IPS-NIHi7 (cell line): Measurements from ENCODE around the gene LRRC3B.
"Not testable (repeated sequence)": the region's sequence is repeated elsewhere in the genome, so short reads cannot be mapped to it uniquely, and the experiment has no call there.

Experiments used
- DNase-seq: peaks from one replicate; pipeline ENCODE4 v3.0.0; 2012; ENCODE audit warnings: mixed read lengths; ENCODE audit errors: extremely low spot score

Gene LRRC3B, protein sequence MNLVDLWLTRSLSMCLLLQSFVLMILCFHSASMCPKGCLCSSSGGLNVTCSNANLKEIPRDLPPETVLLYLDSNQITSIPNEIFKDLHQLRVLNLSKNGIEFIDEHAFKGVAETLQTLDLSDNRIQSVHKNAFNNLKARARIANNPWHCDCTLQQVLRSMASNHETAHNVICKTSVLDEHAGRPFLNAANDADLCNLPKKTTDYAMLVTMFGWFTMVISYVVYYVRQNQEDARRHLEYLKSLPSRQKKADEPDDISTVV

DNA sequence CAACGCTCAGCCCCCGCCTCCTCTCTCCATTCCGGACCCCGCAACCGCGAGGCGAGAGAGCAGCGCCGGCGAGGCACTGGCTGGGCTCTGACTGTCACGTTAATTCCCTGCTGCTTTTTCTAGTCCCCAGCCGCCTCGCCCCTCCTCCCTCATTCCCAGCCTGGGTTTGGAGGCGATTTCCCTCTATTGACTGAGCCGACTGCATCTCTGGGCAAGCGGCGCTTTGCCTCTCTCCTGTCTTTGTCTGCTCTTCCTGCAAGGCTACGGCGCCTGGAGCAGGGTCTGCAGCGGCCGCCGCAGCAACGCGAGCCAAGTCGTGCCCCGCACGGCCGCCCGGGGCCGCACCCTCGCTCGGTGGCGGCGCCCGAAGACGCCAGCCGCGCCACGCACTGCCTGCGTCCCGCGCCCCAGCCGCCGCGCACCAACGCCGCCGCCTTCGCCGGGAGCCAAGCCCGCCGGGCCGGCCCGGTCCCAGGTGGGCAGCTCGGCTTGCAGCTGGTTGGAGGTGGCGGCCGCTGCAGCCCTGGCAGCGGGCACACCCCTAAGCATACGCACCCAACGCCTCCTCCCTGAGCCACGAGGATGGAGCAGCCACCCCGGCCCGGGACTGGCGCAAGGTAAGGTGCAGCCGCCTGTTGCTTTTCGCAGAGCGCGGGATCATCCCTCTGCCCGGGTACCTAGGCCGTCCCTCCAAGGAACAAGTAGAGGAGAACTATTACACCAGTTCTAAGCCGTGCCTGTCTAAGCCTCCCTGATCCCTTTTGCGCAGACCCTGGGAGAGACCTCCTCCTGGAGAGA, at the start of gene LRRC3B:
LRRC3B (plus strand) TSS at position 152 of the 798 bp plus-strand sequence. CDS start 86,901 bp downstream, outside the sequence.
- peak; percentile 67 for DNase-seq

DNA sequence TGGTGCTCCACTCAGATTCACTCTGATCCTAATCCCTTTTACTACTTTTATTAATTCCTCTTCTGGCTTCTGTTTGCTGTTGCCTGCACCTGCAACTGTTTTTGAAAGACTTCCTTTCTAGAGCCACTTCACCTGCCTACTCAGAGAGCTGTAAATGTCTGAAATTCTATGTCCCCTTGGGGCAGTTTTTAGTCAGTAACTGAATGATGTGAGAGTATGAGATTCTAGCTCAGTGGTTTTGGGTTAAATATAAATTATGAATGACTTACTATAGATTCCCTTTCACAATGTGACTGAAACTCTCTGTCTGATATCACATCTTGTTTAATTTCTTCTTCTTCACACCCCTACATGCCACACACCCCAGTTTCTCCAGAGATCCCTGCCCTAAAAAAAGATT, 47.8 kb upstream of the LRRC3B start:
- DNase-seq = no peak

DNA sequence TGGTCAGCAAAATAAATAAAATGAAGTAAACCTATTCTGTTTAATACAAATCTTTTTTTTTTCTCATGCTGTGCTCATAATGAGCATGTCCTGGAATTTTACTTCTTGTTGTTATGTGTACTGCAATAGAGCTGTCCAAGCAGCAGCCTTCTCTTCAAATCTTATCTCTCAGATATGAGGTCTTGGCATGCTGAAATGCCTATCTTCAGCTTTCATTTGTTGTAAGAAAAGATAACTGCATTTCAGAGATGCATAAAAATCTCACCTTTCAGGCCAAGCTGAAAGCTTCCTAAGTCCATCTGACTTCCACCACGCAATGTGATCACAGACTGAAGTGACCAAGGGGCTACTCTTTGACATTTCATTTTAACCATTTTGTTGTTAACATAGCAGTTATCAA, 43.5 kb upstream of the LRRC3B start:
- DNase-seq = no peak

DNA sequence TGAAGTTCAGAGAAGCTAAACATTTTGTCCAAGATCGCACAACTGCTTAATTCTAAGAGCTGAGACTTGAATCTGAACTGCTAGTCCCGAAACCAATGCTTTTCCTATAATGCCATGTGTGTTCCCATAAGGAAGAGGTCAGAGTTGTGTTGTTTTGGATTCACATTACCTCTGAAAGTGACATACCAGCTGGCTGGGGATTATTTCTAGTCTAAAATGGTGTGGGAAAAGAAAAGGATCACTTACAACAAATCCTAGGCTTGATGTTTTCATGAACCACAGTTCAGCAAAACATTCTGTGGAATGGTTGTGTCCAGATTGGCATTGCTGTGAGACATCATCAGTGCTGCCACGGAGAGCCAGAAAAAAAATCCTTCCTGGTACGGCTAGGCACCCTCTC, 35.0 kb upstream of the LRRC3B start:
- no peak for DNase-seq

DNA sequence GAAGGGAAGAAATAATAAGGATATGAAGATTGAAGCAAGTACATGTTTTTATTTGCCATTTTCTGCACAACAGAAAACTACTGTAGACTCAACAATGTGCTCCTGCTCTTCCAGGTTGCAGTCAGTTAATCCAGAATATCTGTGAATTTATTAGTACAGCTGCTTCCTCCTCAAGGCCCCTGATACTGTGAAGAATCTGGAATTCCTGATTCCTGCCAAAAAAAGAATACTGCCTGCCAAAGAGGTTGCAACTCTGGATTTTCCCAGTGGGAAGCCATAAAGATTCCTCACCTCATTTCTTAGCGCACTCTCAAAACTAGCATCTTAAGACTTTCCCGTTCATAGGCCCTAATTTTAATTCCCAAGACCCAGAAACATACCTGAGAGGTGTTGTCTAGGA, 33.6 kb upstream of the LRRC3B start:
- no peak for DNase-seq

DNA sequence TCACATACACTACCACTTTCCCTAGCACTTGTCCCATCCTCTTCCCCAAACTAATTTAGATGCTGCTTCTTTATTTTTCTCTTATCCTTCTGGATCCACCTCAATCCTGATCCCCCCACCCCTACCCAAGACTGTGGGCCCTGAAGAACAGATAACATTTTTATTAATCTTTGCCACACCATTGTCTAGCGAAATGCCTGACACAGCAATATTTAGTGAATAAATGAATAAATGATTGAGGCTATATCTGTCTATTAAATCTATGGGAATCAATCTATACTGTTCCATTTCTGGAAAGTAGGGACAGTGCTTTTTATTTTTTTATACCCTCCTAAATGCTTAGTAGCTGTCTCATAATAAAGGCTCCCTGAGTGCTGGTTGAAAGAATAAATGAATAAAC, 32.9 kb upstream of the LRRC3B start:
- no peak for DNase-seq

DNA sequence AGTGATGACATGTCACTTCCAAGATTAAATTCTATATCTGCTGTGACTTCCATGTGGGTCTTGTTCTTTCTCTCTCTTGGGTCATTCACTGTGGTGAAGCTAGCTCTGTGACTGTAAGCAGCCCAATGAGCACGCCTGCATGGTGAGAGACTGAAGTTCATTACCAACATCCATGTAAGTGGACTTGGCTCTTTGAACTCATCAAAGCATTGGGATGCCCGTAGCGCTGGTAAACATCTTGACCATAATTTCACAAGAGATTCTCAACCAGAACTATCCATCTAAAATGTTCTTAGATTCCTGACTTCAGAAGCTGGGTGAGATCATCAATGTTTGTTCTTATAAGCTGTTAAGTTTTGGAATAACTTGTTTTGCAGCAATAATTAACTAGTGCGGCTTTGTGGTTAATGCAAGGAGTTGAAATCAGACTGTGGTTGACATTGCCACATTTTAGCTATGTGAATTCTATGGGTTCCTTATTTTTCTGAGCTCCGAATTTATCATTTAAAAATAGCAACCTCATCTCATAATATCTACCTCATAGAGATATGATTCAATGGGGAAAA, 31.6 kb upstream of the LRRC3B start:
- no peak for DNase-seq

DNA sequence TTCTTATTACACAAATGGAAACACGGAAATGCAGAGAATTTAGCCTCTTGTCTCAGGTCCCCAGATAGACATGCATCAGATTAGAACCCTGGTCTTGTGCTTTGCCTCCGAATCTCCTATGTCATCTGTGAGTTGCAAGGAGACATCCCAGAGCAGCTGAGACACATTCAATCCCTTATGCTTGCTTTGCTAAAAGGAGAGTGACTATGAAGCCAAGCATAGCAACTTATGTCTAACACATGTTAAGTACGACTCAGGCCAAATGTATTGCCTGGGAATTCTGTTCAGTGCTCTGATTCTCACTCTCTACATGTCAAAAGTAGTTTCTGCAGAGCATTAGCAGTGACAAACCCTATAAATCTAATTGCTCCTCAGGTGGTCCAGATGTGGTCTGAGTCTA, 30.6 kb upstream of the LRRC3B start:
- DNase-seq = no peak

DNA sequence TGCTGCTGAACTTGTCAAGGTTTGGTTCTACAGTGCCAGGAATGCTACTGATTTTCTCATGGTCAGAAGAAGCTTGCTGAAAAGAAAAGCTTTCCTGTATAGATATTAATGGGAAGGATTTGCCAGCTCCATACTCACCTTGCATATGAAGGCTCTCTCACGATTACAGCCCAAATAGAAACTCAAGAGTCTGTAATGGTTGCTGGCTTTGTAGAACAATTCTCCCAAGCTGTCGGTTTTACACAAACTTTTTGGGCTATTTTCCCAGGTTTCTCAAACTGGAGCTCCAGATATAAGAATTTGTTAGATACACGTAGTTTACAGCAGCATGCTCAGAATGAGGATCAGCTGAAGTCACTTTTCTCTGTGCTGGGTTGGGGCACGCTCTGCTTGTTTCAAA, 30.1 kb upstream of the LRRC3B start:
- no peak for DNase-seq

DNA sequence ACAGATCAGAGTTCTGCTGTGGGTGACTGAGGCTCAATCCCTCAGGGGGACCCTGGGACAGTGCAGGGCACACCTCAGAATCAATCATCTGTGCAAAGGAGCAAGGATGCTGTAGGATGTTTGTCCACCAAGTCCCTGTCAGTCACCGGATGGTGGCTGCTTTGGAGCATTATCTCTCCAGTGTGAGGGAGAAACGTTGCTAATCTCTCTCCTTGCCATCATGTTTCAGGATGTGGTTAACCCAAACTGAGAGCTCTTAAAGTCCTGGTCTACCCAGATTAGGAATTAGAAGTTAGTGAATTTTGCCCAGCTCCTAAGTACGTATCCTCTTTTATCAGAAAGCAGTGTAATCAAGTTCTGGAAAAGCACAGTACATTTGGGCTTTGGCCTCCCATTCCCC, 26.2 kb upstream of the LRRC3B start:
- DNase-seq = no peak

DNA sequence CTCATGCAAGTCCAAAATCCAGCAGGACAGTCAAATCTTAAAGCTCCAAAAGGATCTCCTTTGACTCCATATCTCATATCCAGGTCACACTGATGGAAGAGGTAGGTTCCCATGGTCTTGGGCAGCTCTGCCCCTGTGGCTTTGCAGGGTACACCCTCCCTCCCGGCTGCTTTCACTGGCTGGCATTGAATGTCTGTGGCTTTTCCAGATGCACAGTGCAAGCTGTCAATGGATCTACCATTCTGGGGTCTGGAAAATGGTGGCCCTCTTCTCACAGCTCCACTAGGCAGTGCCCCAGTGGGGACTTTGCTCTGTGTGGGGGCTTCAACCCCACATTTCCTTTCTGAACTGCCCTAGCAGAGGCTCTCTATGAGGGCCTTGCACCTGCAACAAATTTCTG, 19.3 kb upstream of the LRRC3B start:
- DNase-seq = not testable (repeated sequence)

DNA sequence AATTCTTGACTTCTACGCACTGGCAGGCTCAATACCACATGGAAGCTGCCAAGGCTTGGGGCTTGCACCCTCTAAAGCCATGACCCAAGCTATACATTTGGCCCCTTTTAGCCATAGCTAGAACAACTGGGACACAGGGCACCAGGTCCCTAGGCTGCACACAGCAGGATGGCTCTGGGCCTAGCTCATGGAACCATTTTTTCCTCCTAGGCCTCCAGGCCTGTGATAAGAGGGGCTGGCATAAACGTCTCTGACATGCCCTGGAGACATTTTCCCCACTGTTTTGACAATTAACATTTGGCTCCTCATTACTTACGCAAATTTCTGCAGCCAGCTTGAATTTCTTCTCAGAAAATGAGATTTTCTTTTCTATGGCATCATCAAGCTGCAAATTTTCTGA, 18.8 kb upstream of the LRRC3B start:
- DNase-seq = not testable (repeated sequence)

DNA sequence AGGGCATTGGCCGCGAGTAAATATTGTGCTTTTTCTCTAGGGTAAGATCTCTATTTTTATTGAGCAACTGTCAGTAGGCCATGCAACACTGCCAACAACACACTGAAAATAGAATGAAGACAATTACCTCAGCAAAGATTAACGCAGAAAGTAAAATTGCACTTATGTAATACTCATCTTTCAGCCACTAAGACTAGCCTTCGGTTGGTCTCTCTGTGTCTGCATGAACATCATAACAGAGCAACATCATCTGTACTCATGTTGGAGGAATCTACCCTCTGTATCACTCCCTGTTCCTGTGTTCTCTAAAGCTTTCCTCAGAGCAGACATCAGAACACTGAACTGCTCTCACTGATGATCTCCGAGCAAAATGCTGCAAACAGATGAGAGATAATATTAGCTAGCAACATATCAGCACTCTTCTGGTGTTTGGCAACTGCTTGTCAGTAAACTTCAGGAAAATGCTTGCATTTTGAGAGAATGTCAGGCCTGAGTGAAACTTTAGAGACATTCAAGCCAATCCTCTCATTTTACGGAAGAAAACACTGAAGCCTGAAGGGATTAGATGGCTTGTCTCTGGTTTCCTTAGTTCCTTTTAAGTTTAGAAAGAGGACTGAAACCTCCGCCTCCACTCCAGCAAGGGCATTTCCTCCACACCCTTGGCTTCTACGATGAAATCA, 8.4 kb upstream of the LRRC3B start:
- no peak for DNase-seq

DNA sequence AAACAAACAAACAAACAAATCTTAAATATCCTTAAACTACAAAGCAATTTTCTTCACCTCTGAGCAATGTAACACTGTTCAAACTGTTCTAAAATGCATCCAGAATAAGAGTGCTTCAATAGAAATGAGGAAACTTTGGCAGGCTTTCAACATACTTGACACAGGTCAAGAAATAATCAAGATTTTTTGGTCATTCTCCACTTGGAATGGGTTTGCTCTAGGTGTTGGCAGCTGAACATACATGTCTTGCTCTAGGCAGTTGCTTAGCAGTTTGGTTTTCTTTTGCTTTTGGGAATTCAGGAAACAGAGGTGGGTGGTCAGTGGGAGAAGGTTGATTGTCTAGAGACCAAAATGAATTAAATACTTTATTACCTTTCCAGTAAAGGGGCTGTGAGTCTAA, 1.4 kb upstream of the LRRC3B start:
- DNase-seq = no peak

DNA sequence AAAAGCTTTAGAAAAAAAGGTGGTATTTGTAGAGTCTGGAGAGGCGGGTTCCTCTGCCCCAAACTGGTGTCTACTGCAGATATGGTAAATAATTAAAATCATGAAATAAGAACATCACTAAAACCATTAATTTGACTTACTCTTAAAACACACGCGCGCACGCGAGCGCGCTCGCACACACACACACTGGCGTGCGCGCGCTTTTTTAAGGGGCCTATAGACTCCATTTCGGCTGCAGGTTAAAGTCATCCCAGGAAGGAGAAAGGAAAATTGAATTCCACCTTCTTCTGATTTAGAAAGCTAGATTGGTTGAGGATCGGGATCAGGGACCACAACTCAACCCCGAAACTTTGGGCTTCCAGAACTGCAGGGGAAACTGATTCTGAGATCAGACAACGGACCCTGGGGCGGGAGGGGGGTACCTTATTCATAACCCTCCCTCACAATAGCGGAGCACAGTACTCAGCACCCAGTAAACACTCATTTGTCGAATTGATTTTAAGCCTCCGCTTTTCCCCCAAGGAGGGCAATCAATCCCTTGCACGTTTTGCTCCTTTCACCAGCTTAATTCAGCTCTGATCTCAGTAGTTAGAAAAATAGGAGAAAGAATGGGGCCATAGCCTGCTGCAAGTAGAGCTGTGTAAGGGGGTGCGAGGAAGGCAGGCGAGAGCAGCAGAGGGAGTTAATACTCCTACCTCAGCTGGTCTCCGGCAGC, 509 bp upstream of the LRRC3B start:
- no peak for DNase-seq

DNA sequence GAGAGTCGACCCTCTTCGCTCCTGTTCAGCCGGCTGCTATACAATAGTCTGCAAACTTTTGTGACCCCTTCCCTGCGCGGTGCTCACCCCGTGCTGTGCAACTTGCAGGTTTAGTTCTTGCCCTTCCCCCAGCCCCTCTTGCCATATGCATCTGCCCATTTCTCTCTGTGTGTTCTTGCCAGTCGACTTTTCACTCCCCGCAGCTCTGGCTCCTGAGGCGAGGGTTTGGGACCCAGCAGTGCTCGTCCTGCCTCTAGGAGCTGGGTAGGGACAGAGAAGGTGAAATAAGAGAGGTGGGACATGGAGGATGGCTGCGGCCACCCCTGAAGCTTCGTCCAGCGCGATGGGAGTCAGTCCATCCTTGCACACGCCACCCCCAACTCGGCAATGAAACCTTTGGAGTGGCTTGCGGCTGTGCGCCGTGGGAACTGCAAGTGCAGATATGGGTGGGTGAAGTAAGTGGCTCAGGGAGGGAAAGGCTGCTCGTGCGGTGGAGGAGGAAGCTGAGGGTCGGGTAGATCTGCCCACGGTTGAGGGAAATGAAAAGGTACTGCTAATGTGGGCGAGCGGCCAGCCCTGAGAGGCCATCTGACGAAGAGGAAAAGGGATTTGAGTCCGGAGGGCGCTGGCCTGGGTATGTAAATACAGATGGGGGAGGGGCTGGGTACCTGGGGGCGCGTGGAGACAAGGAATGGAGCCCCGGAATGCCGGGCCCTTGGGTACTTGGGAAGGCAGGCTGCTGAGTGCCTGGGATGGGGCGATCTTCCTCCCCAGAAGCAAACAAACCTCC, 1.0 kb downstream of the LRRC3B start:
- DNase-seq = peak; percentile 20

DNA sequence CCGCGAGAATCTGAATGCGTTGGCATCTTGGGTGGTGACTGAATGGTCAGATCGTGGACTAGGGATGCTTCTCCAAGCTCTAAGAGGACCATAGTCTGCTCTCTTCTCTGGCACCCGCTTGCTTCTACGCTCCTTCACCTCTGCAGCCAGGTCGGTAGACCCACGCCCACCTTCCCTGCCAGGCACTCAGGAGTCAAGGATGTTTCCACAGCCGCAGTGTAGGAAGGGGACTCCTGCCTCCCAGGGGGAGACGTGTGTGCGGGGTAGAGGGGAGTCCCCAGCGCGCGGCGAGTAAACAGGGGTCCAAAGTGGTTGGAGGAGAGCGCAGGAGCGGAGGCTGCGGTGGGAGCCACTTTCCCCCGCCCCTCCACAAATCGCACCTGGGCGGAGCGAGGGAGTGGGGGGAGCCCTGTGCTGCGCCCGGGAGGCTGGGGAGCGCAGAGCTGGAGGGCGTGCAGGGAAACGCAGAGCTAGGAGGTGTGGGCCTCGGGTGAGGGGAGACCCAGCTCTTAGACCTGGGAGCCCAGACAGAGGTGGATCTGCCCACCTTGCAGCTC, 1.7 kb downstream of the LRRC3B start:
- DNase-seq = peak; percentile 31

DNA sequence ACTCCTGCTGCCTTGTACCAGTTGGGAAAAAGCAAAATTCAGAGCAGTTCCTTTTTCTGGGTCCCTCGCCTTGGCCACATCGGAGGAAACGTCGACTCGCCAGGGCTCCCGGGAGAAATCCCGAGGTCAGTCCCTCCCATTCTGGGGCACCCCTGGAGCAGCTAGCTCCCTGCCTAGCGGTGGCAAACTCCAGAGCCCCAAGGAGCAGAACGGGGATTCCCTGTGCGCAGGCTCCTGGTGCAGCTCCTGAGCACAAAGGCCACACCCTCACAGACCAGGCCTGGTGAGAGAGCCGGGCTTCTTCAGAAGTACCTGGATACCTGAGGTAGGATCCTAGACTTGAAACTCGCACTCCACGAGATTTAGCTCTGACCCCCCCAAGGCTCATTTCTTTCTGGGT, 2.6 kb downstream of the LRRC3B start:
- peak; percentile 24 for DNase-seq

DNA sequence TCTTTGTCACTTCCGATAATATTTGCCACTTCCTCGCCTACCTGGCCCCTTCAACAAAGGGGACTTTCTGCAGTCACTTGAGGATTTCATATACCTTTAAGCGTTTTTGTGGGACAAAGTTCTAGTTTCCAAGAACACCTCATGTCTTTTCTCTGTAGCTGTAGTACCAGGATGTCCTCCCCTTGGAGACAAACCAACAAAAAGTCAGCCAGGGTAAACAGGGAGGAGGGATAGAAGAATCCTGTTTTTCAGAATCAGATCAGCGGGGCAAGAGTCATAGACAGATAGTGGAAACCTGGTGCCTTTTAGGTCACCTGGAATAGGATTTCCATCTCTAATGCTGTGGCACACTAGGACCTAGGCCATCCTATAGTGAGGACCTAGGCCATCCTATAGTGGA, 4.5 kb downstream of the LRRC3B start:
- no peak for DNase-seq

DNA sequence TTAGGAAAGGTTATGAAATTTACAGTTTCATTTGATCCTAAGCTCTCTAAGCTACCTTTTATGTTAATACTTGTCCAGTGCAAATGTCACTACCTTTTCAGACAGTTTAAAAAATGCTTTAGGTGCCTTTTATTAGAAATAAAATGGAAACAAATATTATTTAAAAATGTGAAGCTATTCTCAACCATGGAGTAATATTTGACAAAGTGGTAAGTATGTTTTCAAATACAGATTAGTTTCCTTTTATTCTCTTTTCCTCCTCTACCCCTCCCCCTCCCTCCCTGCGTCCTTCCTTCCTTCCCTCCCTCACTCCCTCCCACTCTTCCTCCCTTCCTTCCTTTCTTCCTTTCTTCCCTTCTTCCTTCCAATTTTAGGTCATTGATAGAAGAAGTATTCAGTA, 6.3 kb downstream of the LRRC3B start:
- DNase-seq = no peak
